Colonic mucosa (tissue), 4 donors: ENCODE measurements around the gene SMAP1. TPM values are rescaled to one million over a fixed set of nuclear protein-coding genes. Genes with fewer than 3 reads are reported as not detected.

Experiments used
- DNase-seq: peaks from one replicate; pipeline ENCODE4 v3.0.0-alpha.2; 2020
- H3K27ac ChIP-seq: fragments of 200-600 bp; one replicate; pipeline ENCODE4 v1.8.0; 2021
- H3K27me3 ChIP-seq: fragments of 200-600 bp; one replicate; pipeline ENCODE4 v1.8.0; 2021
- H3K36me3 ChIP-seq: fragments of 200-600 bp; one replicate; pipeline ENCODE4 v1.8.0; 2021
- H3K4me1 ChIP-seq: fragments of 200-600 bp; one replicate; pipeline ENCODE4 v1.8.0; 2021; ENCODE audit warnings: mild to moderate bottlenecking
- H3K4me3 ChIP-seq: fragments of 200-600 bp; one replicate; pipeline ENCODE4 v1.8.0; 2021
- H3K9ac ChIP-seq, 2 donors: one replicate each; pipeline ENCODE4 v1.7.0; 2013; ENCODE audit warnings: control low read depth in 2 of 2, low read depth in 2 of 2, low read length in 2 of 2
- H3K9me3 ChIP-seq: fragments of 200-600 bp; one replicate; pipeline ENCODE4 v1.8.0; 2021
- intact Hi-C: fragments of 100-400 bp; cut with DNase I; formaldehyde crosslinking; loops from one replicate; pipeline ENCODE4 v1.14.1; 2022
- total RNA-seq, 2 donors: library from RNA; stranded (reverse); fragmentation: NEBNext Ultra II Directional in 1 of 2; extraction: Animal tissue kit (Norgen Biotek cat#: 25700) in 1 of 2; gene quantifications; one replicate each; pipeline ENCODE4 v1.2.1, GENCODE V29; 2021
- TF ChIP-seq, protein P1 (sequence below): fragments of 200-600 bp; IDR thresholded peaks from one replicate; pipeline ENCODE4 v1.8.0; 2022; ENCODE audit warnings: antibody characterized with exemption, mild to moderate bottlenecking
- donor health status: healthy.
- donor health status: DM: no; HTN: no; CAD: no.
- donor health status: DM: no; HTN: no; CAD: no.

The SMAP1 gene
- total RNA-seq, 2 donors from 2014 or later = 42.3 to 62.8 TPM

GRCh38 chr6:70879496-70879895 is 211.8 kb downstream of the SMAP1 start:
- TF ChIP-seq, protein P1, sequence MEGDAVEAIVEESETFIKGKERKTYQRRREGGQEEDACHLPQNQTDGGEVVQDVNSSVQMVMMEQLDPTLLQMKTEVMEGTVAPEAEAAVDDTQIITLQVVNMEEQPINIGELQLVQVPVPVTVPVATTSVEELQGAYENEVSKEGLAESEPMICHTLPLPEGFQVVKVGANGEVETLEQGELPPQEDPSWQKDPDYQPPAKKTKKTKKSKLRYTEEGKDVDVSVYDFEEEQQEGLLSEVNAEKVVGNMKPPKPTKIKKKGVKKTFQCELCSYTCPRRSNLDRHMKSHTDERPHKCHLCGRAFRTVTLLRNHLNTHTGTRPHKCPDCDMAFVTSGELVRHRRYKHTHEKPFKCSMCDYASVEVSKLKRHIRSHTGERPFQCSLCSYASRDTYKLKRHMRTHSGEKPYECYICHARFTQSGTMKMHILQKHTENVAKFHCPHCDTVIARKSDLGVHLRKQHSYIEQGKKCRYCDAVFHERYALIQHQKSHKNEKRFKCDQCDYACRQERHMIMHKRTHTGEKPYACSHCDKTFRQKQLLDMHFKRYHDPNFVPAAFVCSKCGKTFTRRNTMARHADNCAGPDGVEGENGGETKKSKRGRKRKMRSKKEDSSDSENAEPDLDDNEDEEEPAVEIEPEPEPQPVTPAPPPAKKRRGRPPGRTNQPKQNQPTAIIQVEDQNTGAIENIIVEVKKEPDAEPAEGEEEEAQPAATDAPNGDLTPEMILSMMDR = no peak
- Histone ChIP-seq H3K4me3 (no peak overlapping the region), H3K27ac (no peak overlapping the region), H3K36me3 (no peaks in the 10 kb centered on the region), H3K4me1 (no peaks in the 10 kb centered on the region), H3K9me3 (no peaks in the 10 kb centered on the region), H3K27me3 (no peaks in the 10 kb centered on the region), H3K9ac (no peak overlapping the region)
- no peak for DNase-seq
- intact Hi-C loops = no loop called here

- Histone ChIP-seq H3K36me3 (no peaks in the 10 kb centered on the region), H3K27ac (no peak overlapping the region), H3K9me3 (no peaks in the 10 kb centered on the region), H3K27me3 (no peaks in the 10 kb centered on the region), H3K4me3 (no peak overlapping the region), H3K9ac (no peak overlapping the region), H3K4me1 (no peaks in the 10 kb centered on the region)
- intact Hi-C loops = loop anchor here (5.0 to 10.0 kb wide), 4 partner anchors 177 to 660 kb away; no protein-coding TSS in a partner anchor
- TF ChIP-seq, protein P1 = peak; percentile 91
- peak; percentile 65 for DNase-seq
Measured at GRCh38 chr6:70884074-70884983, 216.6 kb downstream of the SMAP1 start.

GRCh38 chr6:70886071-70886470 is 218.4 kb downstream of the SMAP1 start:
- TF ChIP-seq, protein P1 = no peak
- no peaks in the 10 kb centered on the region for H3K9me3 ChIP-seq
- no peaks in the 10 kb centered on the region for H3K4me1 ChIP-seq
- H3K27me3 ChIP-seq = no peaks in the 10 kb centered on the region
- no peaks in the 10 kb centered on the region for H3K36me3 ChIP-seq
- no peak overlapping the region for H3K9ac ChIP-seq
- no peak overlapping the region for H3K4me3 ChIP-seq
- no peak for DNase-seq
- intact Hi-C loops = loop anchor here (10.0 kb wide), 2 partner anchors 361 to 661 kb away; no protein-coding TSS in a partner anchor
- no peak overlapping the region for H3K27ac ChIP-seq

DNA sequence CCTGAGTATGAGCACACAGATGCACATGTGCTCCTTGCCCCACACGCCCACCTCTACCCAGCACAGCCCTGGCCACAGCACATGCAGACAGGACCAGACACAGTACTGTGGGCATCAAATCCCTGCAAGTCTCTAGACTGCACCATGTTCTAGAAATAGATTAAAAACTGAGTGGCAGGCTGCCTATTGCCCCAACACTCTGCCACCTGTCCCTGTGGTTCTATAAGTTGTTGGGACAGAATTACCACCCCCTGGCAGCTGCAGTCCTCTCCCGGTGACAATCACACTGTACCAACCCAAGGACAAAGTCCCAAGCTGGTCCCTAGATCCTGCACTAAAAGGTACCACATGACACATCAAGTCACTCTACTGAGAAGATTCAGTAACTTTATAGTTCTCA is 219.0 kb downstream of the SMAP1 start:
- peak; percentile 22 for DNase-seq
- H3K27ac ChIP-seq = no peak overlapping the region
- TF ChIP-seq, protein P1 = no peak
- H3K4me1 ChIP-seq = no peaks in the 10 kb centered on the region
- H3K9ac ChIP-seq = no peak overlapping the region
- H3K27me3 ChIP-seq = no peaks in the 10 kb centered on the region
- no peak overlapping the region for H3K4me3 ChIP-seq
- H3K36me3 ChIP-seq = no peaks in the 10 kb centered on the region
- intact Hi-C loops = loop anchor here (10.0 kb wide), 2 partner anchors 362 to 662 kb away; no protein-coding TSS in a partner anchor
- H3K9me3 ChIP-seq = no peaks in the 10 kb centered on the region

DNA sequence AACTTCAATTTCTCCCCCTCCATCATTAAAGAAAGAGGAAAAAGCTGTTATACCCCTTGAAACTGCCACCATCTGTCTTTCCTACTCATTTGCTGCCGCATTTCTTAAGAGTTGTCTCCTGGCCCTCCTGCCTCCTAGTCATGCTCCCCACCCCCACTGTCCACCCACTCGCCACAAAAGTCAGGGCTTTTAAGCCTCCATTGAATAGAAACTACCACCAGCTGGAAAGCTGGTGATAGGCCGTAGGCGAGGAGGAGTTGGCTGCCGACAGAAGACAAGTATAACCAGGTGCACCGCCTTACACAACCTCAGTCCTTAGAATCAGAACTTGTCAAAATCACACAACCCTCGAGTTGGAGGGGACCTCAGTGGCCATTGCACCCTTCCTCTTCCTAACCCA is 221.6 kb downstream of the SMAP1 start:
- no peak overlapping the region for H3K27ac ChIP-seq
- no peak overlapping the region for H3K9ac ChIP-seq
- H3K9me3 ChIP-seq = no peaks in the 10 kb centered on the region
- no peaks in the 10 kb centered on the region for H3K4me1 ChIP-seq
- H3K4me3 ChIP-seq = no peak overlapping the region
- no peaks in the 10 kb centered on the region for H3K36me3 ChIP-seq
- DNase-seq = no peak
- H3K27me3 ChIP-seq = no peaks in the 10 kb centered on the region
- TF ChIP-seq, protein P1 = no peak
- intact Hi-C loops = loop anchor here (10.0 kb wide), 2 partner anchors 364 to 664 kb away; no protein-coding TSS in a partner anchor
